Endothelial cell of umbilical vein (primary cell): ENCODE data around the gene MRM2. TPM values are rescaled to one million over a fixed set of nuclear protein-coding genes. Genes with fewer than 3 reads are reported as not detected.

Experiments used
- BruUV-seq: library from RNA; stranded (reverse); fragments of 400-500 nt; replicated peaks from 2 replicates; lab custom pipeline; 2021; lab: Mats Ljungman, UMichigan
- CTCF ChIA-PET: fragments of 300-600, 350-600 bp; sonication (Branson Sonifier 250); formaldehyde crosslinking; loops from one replicate; lab custom pipeline; 2021; ENCODE audit warnings: antibody characterized with exemption, inconsistent platforms; lab: Charles Lee
- POLR2A ChIA-PET: fragments of 300-600, 350-600 bp; sonication (Branson Sonifier 250); formaldehyde crosslinking; loops from one replicate; lab custom pipeline; 2021; ENCODE audit warnings: antibody characterized with exemption, inconsistent platforms; lab: Charles Lee
- DNase-seq: peaks from one replicate; pipeline ENCODE4 v3.0.0-alpha.2; 2011; ENCODE audit warnings: low read depth, low spot score
- FAIRE-seq: peaks from 2 replicates; lab custom pipeline; 2011; peaks lifted over from hg19 to GRCh38; lab: Jason Lieb, UNC
- H2AFZ ChIP-seq: 2 replicates; pipeline ENCODE4 v1.6.0; 2012; ENCODE audit warnings: low read depth, low read length, control low read depth, inconsistent platforms
- H3K27ac ChIP-seq: 2 replicates; pipeline ENCODE4 v1.5.1; 2011; ENCODE audit warnings: low read depth, mild to moderate bottlenecking, control low read depth, low read length, moderate library complexity; ENCODE audit not compliant: insufficient read depth
- H3K27me3 ChIP-seq, 2 experiments: 2 replicates each; pipeline versions ENCODE4 v1.6.0 to v1.6.1; 2011; ENCODE audit warnings: low read length in 2 of 2, mixed read lengths in 1 of 2; ENCODE audit not compliant: control insufficient read depth in 2 of 2, insufficient read depth in 2 of 2
- H3K36me3 ChIP-seq, 2 experiments: 2 replicates in 1 of 2; 3 replicates in 1 of 2; pipeline ENCODE4 v1.5.1; 2011; ENCODE audit warnings: low read length in 2 of 2, mild to moderate bottlenecking in 1 of 2, moderate library complexity in 1 of 2; ENCODE audit not compliant: control insufficient read depth in 2 of 2, insufficient read depth in 2 of 2; ENCODE audit errors: extremely low read depth in 1 of 2
- H3K4me1 ChIP-seq: 3 replicates; pipeline ENCODE4 v1.5.1; 2011; ENCODE audit warnings: mild to moderate bottlenecking, low read length; ENCODE audit not compliant: control insufficient read depth, insufficient read depth; ENCODE audit errors: extremely low read depth
- H3K4me2 ChIP-seq: 2 replicates; pipeline ENCODE4 v1.6.1; 2011; ENCODE audit warnings: low read length, control low read depth, mixed read lengths; ENCODE audit not compliant: insufficient read depth
- H3K4me3 ChIP-seq, 3 experiments: fragments of 200-600 bp in 1 of 3; sonication (generic), shearing (Covaris generic) in 1 of 3; replicated peaks in 1 of 3; 2 replicates each; pipeline ENCODE4 v1.5.1; 2011 to 2016; ENCODE audit warnings: control low read depth in 3 of 3, low read length in 3 of 3, mild to moderate bottlenecking in 2 of 3, inconsistent platforms in 1 of 3, low read depth in 1 of 3, moderate library complexity in 1 of 3; ENCODE audit not compliant: insufficient read depth in 1 of 3
- H3K79me2 ChIP-seq: 2 replicates; pipeline ENCODE4 v1.6.0; 2012; ENCODE audit warnings: low read length, inconsistent platforms; ENCODE audit not compliant: control insufficient read depth, insufficient read depth
- H3K9ac ChIP-seq: replicated peaks from 2 replicates; pipeline ENCODE3; 2011; ENCODE audit warnings: low read length, control low read depth; ENCODE audit not compliant: insufficient read depth; ENCODE audit errors: extremely low read depth
- H3K9me1 ChIP-seq: replicated peaks from 3 replicates; pipeline ENCODE4 v1.6.0; 2011; ENCODE audit warnings: mild to moderate bottlenecking, low read length; ENCODE audit not compliant: control insufficient read depth, insufficient read depth; ENCODE audit errors: extremely low read depth
- H3K9me3 ChIP-seq: replicated peaks from 2 replicates; pipeline ENCODE4 v1.5.1; 2012; ENCODE audit warnings: low read length, inconsistent platforms; ENCODE audit not compliant: control insufficient read depth, insufficient read depth
- H4K20me1 ChIP-seq: replicated peaks from 2 replicates; pipeline ENCODE3; 2011; ENCODE audit warnings: mild to moderate bottlenecking, low read length; ENCODE audit not compliant: control insufficient read depth, insufficient read depth; ENCODE audit errors: extremely low read depth
- EZH2 ChIP-seq: IDR thresholded peaks from 2 replicates; pipeline ENCODE4 v1.6.1; 2012; ENCODE audit warnings: borderline replicate concordance, low read depth, mild to moderate bottlenecking, moderate library complexity, low read length, inconsistent platforms; ENCODE audit not compliant: severe bottlenecking
- FOS ChIP-seq: IDR thresholded peaks from 2 replicates; pipeline ENCODE4 v1.6.1; 2011; ENCODE audit warnings: mild to moderate bottlenecking, low read length, moderate library complexity, borderline replicate concordance; ENCODE audit not compliant: insufficient read depth
- GATA2 ChIP-seq: IDR thresholded peaks from 2 replicates; pipeline ENCODE4 v1.7.0; 2011; ENCODE audit warnings: low read depth, mild to moderate bottlenecking, moderate library complexity, mixed read lengths, low read length; ENCODE audit not compliant: insufficient read length, insufficient read depth
- JUN ChIP-seq: IDR thresholded peaks from 2 replicates; pipeline ENCODE4 v1.6.1; 2011; ENCODE audit warnings: borderline replicate concordance, low read depth; ENCODE audit not compliant: insufficient read length, insufficient read depth
- MAX ChIP-seq: IDR thresholded peaks from 2 replicates; pipeline ENCODE4 v1.6.1; 2011; ENCODE audit not compliant: insufficient read depth, insufficient read length
- MYC ChIP-seq: IDR thresholded peaks from one replicate; pipeline ENCODE4 v1.6.1; 2011; ENCODE audit warnings: mild to moderate bottlenecking, low read depth, low read length
- POLR2A ChIP-seq: IDR thresholded peaks from 2 replicates; pipeline ENCODE4 v1.6.1; 2012; ENCODE audit warnings: low read depth, mild to moderate bottlenecking, control low read depth, low read length
- POLR2AphosphoS5 ChIP-seq: IDR thresholded peaks from 2 replicates; pipeline ENCODE4 v1.6.1; 2012; ENCODE audit warnings: low read depth, mild to moderate bottlenecking, control low read depth, low read length, moderate library complexity; ENCODE audit not compliant: insufficient read depth
- dilution Hi-C: fragments of 300-500 bp; cut with MboI; formaldehyde crosslinking; loops from one replicate; pipeline ENCODE4 v1.15.0; 2019; ENCODE audit warnings: low sequenced_read_pairs; ENCODE audit not compliant: extremely low pct_ligation_motif_present
- intact Hi-C: fragments of 100-400 bp; cut with micrococcal nuclease; formaldehyde crosslinking; loops from one replicate; pipeline ENCODE4 v1.10.0; 2022
- polyA plus RNA-seq, 4 experiments: library from polyadenylated mRNA; depleted of rRNA in 3 of 4; stranded (reverse) in 3 of 4; unstranded in 1 of 4; fragments of >200 nt; gene quantifications; 2 replicates each; pipeline versions ENCODE4 v1.2.1 to v1.2.3, GENCODE V29; 2011 to 2012; ENCODE audit warnings: missing spikeins in 1 of 4
- total RNA-seq: library from RNA; stranded (reverse); gene quantifications from 2 replicates; pipeline ENCODE4 v1.2.3, GENCODE V29; 2021
- TF ChIP-seq, protein P1 (sequence below), 2 donors: IDR thresholded peaks; 1 replicate in 1 of 2; 2 replicates in 1 of 2; pipeline ENCODE4 v1.5.1; 2011; ENCODE audit warnings: low read length in 2 of 2, mild to moderate bottlenecking in 2 of 2, moderate library complexity in 2 of 2, control low read depth in 1 of 2, inconsistent platforms in 1 of 2, low read depth in 1 of 2; ENCODE audit not compliant: insufficient read depth in 1 of 2; ENCODE audit errors: extremely low read depth in 1 of 2

The MRM2 gene
- total and polyA plus RNA-seq, 2 donors (not counting 3 experiments of a cell fraction or from before 2014, with no cell fraction given) = 10.6 to 20.8 TPM

DNA sequence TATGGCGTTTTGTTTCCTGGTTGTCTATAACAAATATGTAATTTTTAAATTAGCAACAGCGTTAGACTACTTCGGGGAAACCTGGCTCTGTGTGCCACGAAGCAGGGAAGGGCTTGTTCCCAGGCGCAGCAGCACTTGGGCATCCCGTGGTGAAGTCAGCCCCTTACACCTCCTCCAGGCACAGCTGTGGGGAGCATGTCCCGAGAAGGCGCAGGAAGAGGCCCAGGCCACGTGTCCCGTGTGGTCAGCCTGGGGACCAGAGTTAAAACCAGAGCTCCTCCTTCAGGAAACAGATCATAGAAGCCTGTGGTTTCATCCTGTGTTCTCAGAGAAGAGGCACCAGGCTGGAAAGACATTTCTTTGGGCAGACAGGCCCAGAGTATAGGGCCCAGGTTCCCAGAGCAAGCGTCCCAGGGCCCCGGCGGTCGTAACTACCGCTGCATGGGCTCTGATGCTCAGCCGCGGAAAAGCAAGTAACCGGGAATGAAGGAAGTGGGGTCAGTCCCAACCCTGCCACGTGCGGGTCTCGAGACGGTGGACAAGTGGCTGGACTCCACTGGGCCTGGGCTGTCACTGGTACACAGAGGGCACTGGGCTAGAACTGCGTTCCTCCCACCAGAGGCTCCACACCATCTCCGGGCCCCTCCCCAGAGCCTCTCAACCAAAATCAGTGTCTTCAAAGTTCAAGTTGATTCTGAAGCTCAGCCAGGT, 7.1 kb upstream of the MRM2 start:
- Histone ChIP-seq H3K79me2 (no peaks in the 10 kb centered on the region), H3K36me3 (peaks cover 0 to 4% of the 10 kb centered on the region in 2 experiments), H3K27ac (peak overlapping the region; percentile 90), H3K4me3 (no peak overlapping the region), H2AFZ (peak overlapping the region; percentile 39), H3K27me3 (no peaks in the 10 kb centered on the region), H3K9me1 (no peaks in the 10 kb centered on the region), H3K4me2 (peak overlapping the region; percentile 49), H3K9me3 (no peaks in the 10 kb centered on the region), H3K9ac (peak overlapping the region; percentile 59), H3K4me1 (peaks cover 17% of the 10 kb centered on the region), H4K20me1 (no peaks in the 10 kb centered on the region)
- dilution Hi-C loops = no loop called here
- FAIRE-seq (peak; percentile 99), DNase-seq (peak; percentile 82)
- TF ChIP-seq, protein P1, sequence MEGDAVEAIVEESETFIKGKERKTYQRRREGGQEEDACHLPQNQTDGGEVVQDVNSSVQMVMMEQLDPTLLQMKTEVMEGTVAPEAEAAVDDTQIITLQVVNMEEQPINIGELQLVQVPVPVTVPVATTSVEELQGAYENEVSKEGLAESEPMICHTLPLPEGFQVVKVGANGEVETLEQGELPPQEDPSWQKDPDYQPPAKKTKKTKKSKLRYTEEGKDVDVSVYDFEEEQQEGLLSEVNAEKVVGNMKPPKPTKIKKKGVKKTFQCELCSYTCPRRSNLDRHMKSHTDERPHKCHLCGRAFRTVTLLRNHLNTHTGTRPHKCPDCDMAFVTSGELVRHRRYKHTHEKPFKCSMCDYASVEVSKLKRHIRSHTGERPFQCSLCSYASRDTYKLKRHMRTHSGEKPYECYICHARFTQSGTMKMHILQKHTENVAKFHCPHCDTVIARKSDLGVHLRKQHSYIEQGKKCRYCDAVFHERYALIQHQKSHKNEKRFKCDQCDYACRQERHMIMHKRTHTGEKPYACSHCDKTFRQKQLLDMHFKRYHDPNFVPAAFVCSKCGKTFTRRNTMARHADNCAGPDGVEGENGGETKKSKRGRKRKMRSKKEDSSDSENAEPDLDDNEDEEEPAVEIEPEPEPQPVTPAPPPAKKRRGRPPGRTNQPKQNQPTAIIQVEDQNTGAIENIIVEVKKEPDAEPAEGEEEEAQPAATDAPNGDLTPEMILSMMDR (IDR thresholded peaks at IDR 0.05; ENCODE audit: extremely low read depth in 1 of 2, insufficient read depth in 1 of 2, low read depth in 1 of 2, low read length in 2 of 2) = no peak
- peak; percentile 78 for TF ChIP-seq MYC
- TF ChIP-seq FOS = peak; percentile 14
- no peak for TF ChIP-seq GATA2
- peak; percentile 59 for TF ChIP-seq POLR2AphosphoS5
- no peak for TF ChIP-seq EZH2
- TF ChIP-seq JUN = peak; percentile 24
- peak; percentile 97 for TF ChIP-seq MAX
- peak; percentile 44 for TF ChIP-seq POLR2A
- POLR2A ChIA-PET = interaction anchor here (1.3 kb wide), 1 partner anchor 105 kb away, joined by 3 read pairs; no protein-coding TSS in a partner anchor
- TSS peak; percentile 72 for BruUV-seq
- CTCF ChIA-PET = interaction anchor here (0.7 to 4.4 kb wide), 16 partner anchors 9 to 116 kb away, joined by 3 to 69 read pairs (median 5); partner anchors contain the start of gene MAD1L1
- intact Hi-C loops = loop anchor here (1.0 kb wide), 1 partner anchor 65 kb away; the partner anchor contains the start of gene SNX8
